Liver (tissue), 9 donors: ENCODE measurements around the gene OR10P1. TPM values are rescaled to one million over a fixed set of nuclear protein-coding genes. Genes with fewer than 3 reads are reported as not detected.

ENCODE experiments used
- DNase-seq: peaks from one replicate; pipeline ENCODE4 v3.0.0-alpha.2; 2017; ENCODE audit warnings: low spot score
- H3K27ac ChIP-seq, 2 donors: one replicate each; pipeline ENCODE4 v1.7.0; 2013; ENCODE audit warnings: inconsistent platforms in 2 of 2, low read length in 2 of 2, control low read depth in 1 of 2, low read depth in 1 of 2, mild to moderate bottlenecking in 1 of 2
- H3K27me3 ChIP-seq, 4 donors: one replicate each; pipeline versions ENCODE4 v1.6.1 to v1.7.0; 2013; ENCODE audit warnings: low read length in 3 of 4, inconsistent platforms in 1 of 4, mild to moderate bottlenecking in 1 of 4, moderate library complexity in 1 of 4; ENCODE audit not compliant: control insufficient read depth in 4 of 4, insufficient read depth in 4 of 4
- H3K36me3 ChIP-seq, 4 donors: one replicate each; pipeline versions ENCODE4 v1.6.1 to v1.7.0; 2013; ENCODE audit warnings: low read length in 3 of 4, mild to moderate bottlenecking in 3 of 4, low read depth in 1 of 4, moderate library complexity in 1 of 4; ENCODE audit not compliant: control insufficient read depth in 4 of 4, insufficient read depth in 3 of 4
- H3K4me1 ChIP-seq, 4 donors: one replicate each; pipeline versions ENCODE4 v1.6.1 to v1.7.0; 2013; ENCODE audit warnings: low read length in 3 of 4, mild to moderate bottlenecking in 3 of 4, moderate library complexity in 1 of 4; ENCODE audit not compliant: control insufficient read depth in 4 of 4, insufficient read depth in 4 of 4
- H3K4me3 ChIP-seq, 3 donors: one replicate each; pipeline versions ENCODE4 v1.6.1 to v1.7.0; 2013; ENCODE audit warnings: low read length in 3 of 3, control low read depth in 1 of 3, low read depth in 1 of 3, mild to moderate bottlenecking in 1 of 3
- H3K9ac ChIP-seq, 2 donors: one replicate each; pipeline ENCODE4 v1.7.0; 2013; ENCODE audit warnings: low read length in 2 of 2, mild to moderate bottlenecking in 2 of 2, moderate library complexity in 2 of 2, control low read depth in 1 of 2, low read depth in 1 of 2
- H3K9me3 ChIP-seq, 4 donors: one replicate each; pipeline versions ENCODE4 v1.6.1 to v1.7.0; 2013; ENCODE audit warnings: low read length in 3 of 4; ENCODE audit not compliant: control insufficient read depth in 4 of 4
- FOXA2 ChIP-seq: IDR thresholded peaks from 2 replicates; pipeline ENCODE4 v1.6.1; 2016; ENCODE audit warnings: antibody characterized with exemption
- GABPA ChIP-seq, 2 donors: IDR thresholded peaks in 1 of 2; conservative IDR thresholded peaks in 1 of 2; 2 replicates each; pipeline ENCODE4 v1.6.1; 2016; ENCODE audit warnings: antibody characterized with exemption in 2 of 2, mild to moderate bottlenecking in 1 of 2, moderate library complexity in 1 of 2
- HNF4A ChIP-seq, 2 donors: conservative IDR thresholded peaks; 2 replicates each; pipeline ENCODE4 v1.6.1; 2016; ENCODE audit warnings: antibody characterized with exemption in 2 of 2, mild to moderate bottlenecking in 2 of 2
- HNF4G ChIP-seq: IDR thresholded peaks from 2 replicates; pipeline ENCODE4 v1.6.1; 2016; ENCODE audit warnings: antibody characterized with exemption
- JUND ChIP-seq, 2 donors: IDR thresholded peaks; 2 replicates each; pipeline ENCODE4 v1.6.1; 2016; ENCODE audit warnings: antibody characterized with exemption in 2 of 2
- NR2F2 ChIP-seq: IDR thresholded peaks from 2 replicates; pipeline ENCODE4 v1.6.1; 2016; ENCODE audit warnings: antibody characterized with exemption
- RAD21 ChIP-seq, 2 donors: IDR thresholded peaks; 2 replicates each; pipeline ENCODE4 v1.6.1; 2016; ENCODE audit warnings: antibody characterized with exemption in 2 of 2, mild to moderate bottlenecking in 2 of 2
- YY1 ChIP-seq: IDR thresholded peaks from 2 replicates; pipeline ENCODE4 v1.6.1; 2016; ENCODE audit warnings: antibody characterized with exemption, mild to moderate bottlenecking
- WGBS: extraction: QIAGEN DNeasy Blood & Tissue Kit; methylation state at CpG from one replicate; pipeline ENCODE4 v1.1.7; 2013; 5-methylcytosine and 5-hydroxymethylcytosine counted together
- polyA plus RNA-seq, 2 donors: library from polyadenylated mRNA; stranded (reverse) in 1 of 2; unstranded in 1 of 2; fragments of 200-250 nt in 1 of 2; fragments of >200 nt in 1 of 2; fragmentation: Nextera tagmentation in 1 of 2; extraction: Ambion mirVana in 1 of 2; gene quantifications; one replicate each; pipeline versions ENCODE4 v1.2.1 to v1.2.3, GENCODE V29; 2013 to 2015
- total RNA-seq, 2 donors: library from RNA; depleted of rRNA; stranded (reverse); fragments of >200 nt; gene quantifications; one replicate each; pipeline ENCODE4 v1.2.3, GENCODE V29; 2014
- TF ChIP-seq, protein P1 (sequence below): IDR thresholded peaks from 2 replicates; pipeline ENCODE4 v1.6.1; 2016; ENCODE audit warnings: antibody characterized with exemption
- TF ChIP-seq, protein P2 (sequence below): IDR thresholded peaks from 2 replicates; pipeline ENCODE4 v1.6.1; 2016; ENCODE audit warnings: antibody characterized with exemption
- TF ChIP-seq, protein P3 (sequence below): fragments of 150-350 bp; IDR thresholded peaks from 2 replicates; pipeline ENCODE4 v1.5.1; 2017; ENCODE audit warnings: improper control_type of control experiment, low read depth, low read length; ENCODE audit not compliant: missing input control
- TF ChIP-seq, protein P4 (sequence below): IDR thresholded peaks from 2 replicates; pipeline ENCODE4 v1.6.1; 2016; ENCODE audit warnings: antibody characterized with exemption, mild to moderate bottlenecking
- donor health status: healthy.
- donor health status: healthy.
- donor health status: healthy.
- donor health status: healthy.
- donor health status: healthy.

The OR10P1 gene
- total and polyA plus RNA-seq, 4 donors: not detected

DNA sequence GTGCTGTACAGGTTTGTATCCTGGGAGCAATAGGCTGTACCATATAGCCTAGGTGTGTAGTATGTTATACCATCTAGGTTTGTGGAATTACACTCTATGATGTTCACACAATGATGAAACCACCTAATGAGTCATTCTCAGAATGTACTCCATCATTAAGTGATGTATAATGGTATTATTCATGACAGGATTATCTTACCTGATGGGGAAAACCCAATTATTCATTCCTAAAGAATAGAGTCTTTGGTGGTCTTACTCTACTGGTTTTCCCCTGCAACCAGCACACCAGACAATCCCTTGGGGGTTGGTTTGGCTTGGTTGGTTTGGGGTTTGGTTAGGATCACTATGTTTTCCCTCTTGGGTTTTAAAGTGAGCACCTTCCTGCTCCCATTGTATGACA lies 12.6 kb upstream of the OR10P1 start:
- DNase-seq: no peak
- TF ChIP-seq JUND (IDR thresholded peaks at IDR 0.05): no peak
- no peak for TF ChIP-seq NR2F2
- no peak for TF ChIP-seq HNF4G
- TF ChIP-seq, protein P1, sequence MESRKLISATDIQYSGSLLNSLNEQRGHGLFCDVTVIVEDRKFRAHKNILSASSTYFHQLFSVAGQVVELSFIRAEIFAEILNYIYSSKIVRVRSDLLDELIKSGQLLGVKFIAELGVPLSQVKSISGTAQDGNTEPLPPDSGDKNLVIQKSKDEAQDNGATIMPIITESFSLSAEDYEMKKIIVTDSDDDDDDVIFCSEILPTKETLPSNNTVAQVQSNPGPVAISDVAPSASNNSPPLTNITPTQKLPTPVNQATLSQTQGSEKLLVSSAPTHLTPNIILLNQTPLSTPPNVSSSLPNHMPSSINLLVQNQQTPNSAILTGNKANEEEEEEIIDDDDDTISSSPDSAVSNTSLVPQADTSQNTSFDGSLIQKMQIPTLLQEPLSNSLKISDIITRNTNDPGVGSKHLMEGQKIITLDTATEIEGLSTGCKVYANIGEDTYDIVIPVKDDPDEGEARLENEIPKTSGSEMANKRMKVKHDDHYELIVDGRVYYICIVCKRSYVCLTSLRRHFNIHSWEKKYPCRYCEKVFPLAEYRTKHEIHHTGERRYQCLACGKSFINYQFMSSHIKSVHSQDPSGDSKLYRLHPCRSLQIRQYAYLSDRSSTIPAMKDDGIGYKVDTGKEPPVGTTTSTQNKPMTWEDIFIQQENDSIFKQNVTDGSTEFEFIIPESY: no peak

DNA sequence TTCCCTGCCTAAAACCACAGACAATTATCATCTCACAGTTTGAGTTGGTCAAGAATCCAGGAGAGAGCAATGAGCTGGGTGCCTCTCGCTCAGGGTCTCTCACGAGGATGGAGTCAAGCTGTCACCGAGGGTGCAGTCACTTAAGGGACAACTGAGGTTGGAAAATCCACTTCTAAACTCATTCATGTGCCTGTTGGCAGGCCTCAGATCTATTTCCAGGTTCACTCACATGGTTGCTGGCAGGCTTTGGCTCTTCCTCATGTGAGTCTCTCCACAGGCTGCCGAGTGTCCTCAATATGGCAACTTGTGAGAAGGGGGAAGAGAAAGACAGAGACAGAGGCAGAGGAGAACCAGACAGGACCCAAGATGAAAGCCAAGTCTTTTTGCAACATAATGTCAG lies 10.5 kb upstream of the OR10P1 start:
- Histone ChIP-seq H3K9me3 (no peaks in the 10 kb centered on the region), H3K27me3 (no peaks in the 10 kb centered on the region), H3K4me3 (no peak overlapping the region), H3K27ac (no peak overlapping the region), H3K36me3 (no peaks in the 10 kb centered on the region), H3K9ac (no peak overlapping the region), H3K4me1 (no peaks in the 10 kb centered on the region)
- no peak for DNase-seq
- TF ChIP-seq FOXA2 (no peak), RAD21 (IDR thresholded peaks at IDR 0.05) (no peak), YY1 (no peak), GABPA (IDR thresholded peaks at IDR 0.05 in 1 of 2, conservative IDR thresholded peaks at IDR 0.05 in 1 of 2) (no peak), HNF4A (conservative IDR thresholded peaks at IDR 0.05) (no peak)
- TF ChIP-seq, protein P2, sequence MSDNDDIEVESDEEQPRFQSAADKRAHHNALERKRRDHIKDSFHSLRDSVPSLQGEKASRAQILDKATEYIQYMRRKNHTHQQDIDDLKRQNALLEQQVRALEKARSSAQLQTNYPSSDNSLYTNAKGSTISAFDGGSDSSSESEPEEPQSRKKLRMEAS: no peak
- TF ChIP-seq, protein P3, sequence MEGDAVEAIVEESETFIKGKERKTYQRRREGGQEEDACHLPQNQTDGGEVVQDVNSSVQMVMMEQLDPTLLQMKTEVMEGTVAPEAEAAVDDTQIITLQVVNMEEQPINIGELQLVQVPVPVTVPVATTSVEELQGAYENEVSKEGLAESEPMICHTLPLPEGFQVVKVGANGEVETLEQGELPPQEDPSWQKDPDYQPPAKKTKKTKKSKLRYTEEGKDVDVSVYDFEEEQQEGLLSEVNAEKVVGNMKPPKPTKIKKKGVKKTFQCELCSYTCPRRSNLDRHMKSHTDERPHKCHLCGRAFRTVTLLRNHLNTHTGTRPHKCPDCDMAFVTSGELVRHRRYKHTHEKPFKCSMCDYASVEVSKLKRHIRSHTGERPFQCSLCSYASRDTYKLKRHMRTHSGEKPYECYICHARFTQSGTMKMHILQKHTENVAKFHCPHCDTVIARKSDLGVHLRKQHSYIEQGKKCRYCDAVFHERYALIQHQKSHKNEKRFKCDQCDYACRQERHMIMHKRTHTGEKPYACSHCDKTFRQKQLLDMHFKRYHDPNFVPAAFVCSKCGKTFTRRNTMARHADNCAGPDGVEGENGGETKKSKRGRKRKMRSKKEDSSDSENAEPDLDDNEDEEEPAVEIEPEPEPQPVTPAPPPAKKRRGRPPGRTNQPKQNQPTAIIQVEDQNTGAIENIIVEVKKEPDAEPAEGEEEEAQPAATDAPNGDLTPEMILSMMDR: no peak
- TF ChIP-seq, protein P4, sequence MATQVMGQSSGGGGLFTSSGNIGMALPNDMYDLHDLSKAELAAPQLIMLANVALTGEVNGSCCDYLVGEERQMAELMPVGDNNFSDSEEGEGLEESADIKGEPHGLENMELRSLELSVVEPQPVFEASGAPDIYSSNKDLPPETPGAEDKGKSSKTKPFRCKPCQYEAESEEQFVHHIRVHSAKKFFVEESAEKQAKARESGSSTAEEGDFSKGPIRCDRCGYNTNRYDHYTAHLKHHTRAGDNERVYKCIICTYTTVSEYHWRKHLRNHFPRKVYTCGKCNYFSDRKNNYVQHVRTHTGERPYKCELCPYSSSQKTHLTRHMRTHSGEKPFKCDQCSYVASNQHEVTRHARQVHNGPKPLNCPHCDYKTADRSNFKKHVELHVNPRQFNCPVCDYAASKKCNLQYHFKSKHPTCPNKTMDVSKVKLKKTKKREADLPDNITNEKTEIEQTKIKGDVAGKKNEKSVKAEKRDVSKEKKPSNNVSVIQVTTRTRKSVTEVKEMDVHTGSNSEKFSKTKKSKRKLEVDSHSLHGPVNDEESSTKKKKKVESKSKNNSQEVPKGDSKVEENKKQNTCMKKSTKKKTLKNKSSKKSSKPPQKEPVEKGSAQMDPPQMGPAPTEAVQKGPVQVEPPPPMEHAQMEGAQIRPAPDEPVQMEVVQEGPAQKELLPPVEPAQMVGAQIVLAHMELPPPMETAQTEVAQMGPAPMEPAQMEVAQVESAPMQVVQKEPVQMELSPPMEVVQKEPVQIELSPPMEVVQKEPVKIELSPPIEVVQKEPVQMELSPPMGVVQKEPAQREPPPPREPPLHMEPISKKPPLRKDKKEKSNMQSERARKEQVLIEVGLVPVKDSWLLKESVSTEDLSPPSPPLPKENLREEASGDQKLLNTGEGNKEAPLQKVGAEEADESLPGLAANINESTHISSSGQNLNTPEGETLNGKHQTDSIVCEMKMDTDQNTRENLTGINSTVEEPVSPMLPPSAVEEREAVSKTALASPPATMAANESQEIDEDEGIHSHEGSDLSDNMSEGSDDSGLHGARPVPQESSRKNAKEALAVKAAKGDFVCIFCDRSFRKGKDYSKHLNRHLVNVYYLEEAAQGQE: no peak
- WGBS: 87% methylated on average over 4 of the region's 4 CpGs

More for the DNA sequence above, 12.6 kb upstream of the OR10P1 start:
- H3K27me3 ChIP-seq: no peaks in the 10 kb centered on the region
- H3K9ac ChIP-seq: no peak overlapping the region
- peaks cover 0 to 4% (median 0%) of the 10 kb centered on the region in 4 donors for H3K4me1 ChIP-seq
- no peaks in the 10 kb centered on the region for H3K9me3 ChIP-seq
- no peak overlapping the region for H3K4me3 ChIP-seq
- H3K36me3 ChIP-seq: no peaks in the 10 kb centered on the region
- no peak overlapping the region for H3K27ac ChIP-seq
